Trophoblast cell (in vitro differentiated cells and primary cell): ENCODE measurements around the gene FSTL3.

Experiments
- DNase-seq, 2 donors: peaks; one replicate each; pipeline ENCODE4 v3.0.0-alpha.2; 2016
- H2AFZ ChIP-seq: 2 replicates; pipeline ENCODE4 v1.6.1; 2013; ENCODE audit warnings: low read length, moderate library complexity, mild to moderate bottlenecking; ENCODE audit not compliant: insufficient read depth, poor library complexity
- H2AK5ac ChIP-seq: 2 replicates; pipeline ENCODE4 v1.6.1; 2013; ENCODE audit warnings: mild to moderate bottlenecking, low read length
- H2BK120ac ChIP-seq: 2 replicates; pipeline ENCODE4 v1.6.1; 2013; ENCODE audit warnings: low read length, mild to moderate bottlenecking, moderate library complexity; ENCODE audit not compliant: insufficient read depth, poor library complexity
- H2BK12ac ChIP-seq: 2 replicates; pipeline ENCODE4 v1.6.1; 2013; ENCODE audit warnings: mild to moderate bottlenecking, low read length, moderate library complexity
- H2BK5ac ChIP-seq: 2 replicates; pipeline ENCODE4 v1.6.1; 2013; ENCODE audit warnings: low read length, low read depth, moderate library complexity, mild to moderate bottlenecking; ENCODE audit not compliant: poor library complexity
- H3K14ac ChIP-seq: 2 replicates; pipeline ENCODE4 v1.6.1; 2013; ENCODE audit warnings: mild to moderate bottlenecking, low read length
- H3K18ac ChIP-seq: 2 replicates; pipeline ENCODE4 v1.6.1; 2013; ENCODE audit warnings: mild to moderate bottlenecking, low read length
- H3K23ac ChIP-seq: 2 replicates; pipeline ENCODE4 v1.6.1; 2013; ENCODE audit warnings: low read length
- H3K27ac ChIP-seq: 2 replicates; pipeline ENCODE4 v1.5.1; 2013; ENCODE audit warnings: low read depth, mild to moderate bottlenecking, inconsistent platforms, low read length, moderate library complexity
- H3K27me3 ChIP-seq: 2 replicates; pipeline ENCODE4 v1.6.1; 2013; ENCODE audit warnings: inconsistent platforms, mild to moderate bottlenecking, low read length, moderate library complexity; ENCODE audit not compliant: insufficient read depth
- H3K36me3 ChIP-seq, 2 experiments: 1 replicate in 1 of 2; 2 replicates in 1 of 2; pipeline ENCODE4 v1.6.1; 2013; ENCODE audit warnings: low read length in 2 of 2, mild to moderate bottlenecking in 2 of 2, moderate library complexity in 1 of 2; ENCODE audit not compliant: insufficient read depth in 2 of 2, control insufficient read depth in 1 of 2
- H3K4ac ChIP-seq: 2 replicates; pipeline ENCODE4 v1.6.1; 2013; ENCODE audit warnings: low read depth, mild to moderate bottlenecking, low read length, moderate library complexity
- H3K4me1 ChIP-seq, 2 experiments: 1 replicate in 1 of 2; 2 replicates in 1 of 2; pipeline ENCODE4 v1.6.1; 2013; ENCODE audit warnings: low read length in 2 of 2, mild to moderate bottlenecking in 2 of 2, moderate library complexity in 1 of 2; ENCODE audit not compliant: insufficient read depth in 2 of 2, control insufficient read depth in 1 of 2
- H3K4me2 ChIP-seq: 2 replicates; pipeline ENCODE4 v1.6.1; 2013; ENCODE audit warnings: inconsistent platforms, mild to moderate bottlenecking, low read length, moderate library complexity
- H3K4me3 ChIP-seq: 2 replicates; pipeline ENCODE4 v1.5.1; 2013; ENCODE audit warnings: mild to moderate bottlenecking, low read depth, low read length, inconsistent platforms
- H3K79me1 ChIP-seq: one replicate; pipeline ENCODE4 v1.6.1; 2013; ENCODE audit warnings: low read length
- H3K79me2 ChIP-seq: 2 replicates; pipeline ENCODE4 v1.6.1; 2013; ENCODE audit warnings: low read length, mild to moderate bottlenecking; ENCODE audit not compliant: control insufficient read depth, insufficient read depth, poor library complexity
- H3K9ac ChIP-seq: 2 replicates; pipeline ENCODE4 v1.6.1; 2013; ENCODE audit warnings: mild to moderate bottlenecking, low read length
- H3K9me3 ChIP-seq: 2 replicates; pipeline ENCODE4 v1.6.1; 2013; ENCODE audit warnings: low read depth, mild to moderate bottlenecking, control low read depth, inconsistent platforms, low read length; ENCODE audit not compliant: insufficient read depth
- H4K12ac ChIP-seq: 2 replicates; pipeline ENCODE4 v1.6.1; 2013; ENCODE audit warnings: low read depth, mild to moderate bottlenecking, low read length, moderate library complexity
- H4K8ac ChIP-seq: 2 replicates; pipeline ENCODE4 v1.6.1; 2013; ENCODE audit warnings: low read depth, mild to moderate bottlenecking, low read length, moderate library complexity
- H4K91ac ChIP-seq: one replicate; pipeline ENCODE4 v1.6.1; 2013; ENCODE audit warnings: low read depth, mild to moderate bottlenecking, low read length, moderate library complexity
- WGBS: extraction: QIAGEN DNeasy Blood & Tissue Kit; methylation state at CpG from one replicate; pipeline ENCODE4 v1.1.7; 2013; ENCODE audit warnings: missing lambda C conversion rate; ENCODE audit not compliant: insufficient read length, insufficient coverage; ENCODE audit errors: extremely low coverage; 5-methylcytosine and 5-hydroxymethylcytosine counted together

The FSTL3 gene

GRCh38 chr19:658059-658839, 17.9 kb upstream of the FSTL3 start:
- Histone ChIP-seq H4K12ac (no peak overlapping the region), H3K79me1 (peaks cover 9% of the 10 kb centered on the region), H2AK5ac (no peak overlapping the region), H2BK120ac (no peak overlapping the region), H3K79me2 (peaks cover 66% of the 10 kb centered on the region), H3K36me3 (peaks cover 45 to 59% of the 10 kb centered on the region in 2 experiments), H3K4me3 (no peak overlapping the region), H3K9me3 (no peaks in the 10 kb centered on the region), H4K8ac (no peak overlapping the region), H3K27ac (no peak overlapping the region), H3K14ac (no peak overlapping the region), H3K4ac (peak overlapping the region; percentile 99), H3K4me2 (no peak overlapping the region), H3K4me1 (peaks cover 7 to 10% of the 10 kb centered on the region in 2 experiments), H2BK5ac (no peak overlapping the region), H3K23ac (no peak overlapping the region), H3K27me3 (no peaks in the 10 kb centered on the region), H3K18ac (no peak overlapping the region), H2BK12ac (no peak overlapping the region), H4K91ac (no peak overlapping the region), H2AFZ (no peak overlapping the region), H3K9ac (no peak overlapping the region)
- no peak for DNase-seq
- WGBS = no CpG with 5 or more reads among the region's 33 CpGs

GRCh38 chr19:658916-659839, 17.0 kb upstream of the FSTL3 start:
- peak overlapping the region; percentile 99 for H3K4ac ChIP-seq
- peaks cover 67% of the 10 kb centered on the region for H3K79me2 ChIP-seq
- no peak overlapping the region for H3K18ac ChIP-seq
- peak in 1 of 2 donors; percentile 42 for DNase-seq
- no peak overlapping the region for H3K14ac ChIP-seq
- H3K36me3 ChIP-seq = peaks cover 36 to 50% of the 10 kb centered on the region in 2 experiments
- no peak overlapping the region for H2AK5ac ChIP-seq
- H3K79me1 ChIP-seq = peaks cover 14% of the 10 kb centered on the region
- H3K4me3 ChIP-seq = no peak overlapping the region
- H3K4me1 ChIP-seq = peaks cover 11 to 15% of the 10 kb centered on the region in 2 experiments
- peak overlapping the region; percentile 13 for H2AFZ ChIP-seq
- no peak overlapping the region for H2BK120ac ChIP-seq
- H4K91ac ChIP-seq = no peak overlapping the region
- no peak overlapping the region for H3K27ac ChIP-seq
- H3K23ac ChIP-seq = no peak overlapping the region
- H3K9ac ChIP-seq = no peak overlapping the region
- no peak overlapping the region for H2BK12ac ChIP-seq
- H4K8ac ChIP-seq = no peak overlapping the region
- H3K4me2 ChIP-seq = no peak overlapping the region
- H4K12ac ChIP-seq = no peak overlapping the region
- H3K9me3 ChIP-seq = peaks cover 2% of the 10 kb centered on the region
- no peak overlapping the region for H2BK5ac ChIP-seq
- no peaks in the 10 kb centered on the region for H3K27me3 ChIP-seq
- no CpG with 5 or more reads among the region's 50 CpGs for WGBS

- H3K4ac ChIP-seq = peak overlapping the region; percentile 99
- H3K79me2 ChIP-seq = peaks cover 63% of the 10 kb centered on the region
- H4K12ac ChIP-seq = no peak overlapping the region
- H3K36me3 ChIP-seq = peaks cover 27 to 39% of the 10 kb centered on the region in 2 experiments
- H2BK5ac ChIP-seq = no peak overlapping the region
- H3K4me3 ChIP-seq = no peak overlapping the region
- peak in 1 of 2 donors; percentile 3 for DNase-seq
- H2BK12ac ChIP-seq = no peak overlapping the region
- H4K8ac ChIP-seq = no peak overlapping the region
- H3K9ac ChIP-seq = no peak overlapping the region
- no peak overlapping the region for H2BK120ac ChIP-seq
- H3K9me3 ChIP-seq = peaks cover 2% of the 10 kb centered on the region
- peaks cover 14% of the 10 kb centered on the region for H3K79me1 ChIP-seq
- no peak overlapping the region for H2AFZ ChIP-seq
- H3K18ac ChIP-seq = no peak overlapping the region
- no peak overlapping the region for H3K27ac ChIP-seq
- peaks cover 11 to 18% of the 10 kb centered on the region in 2 experiments for H3K4me1 ChIP-seq
- WGBS = no CpG with 5 or more reads among the region's 20 CpGs
- H3K4me2 ChIP-seq = peak overlapping the region; percentile 85
- no peak overlapping the region for H3K14ac ChIP-seq
- H3K23ac ChIP-seq = no peak overlapping the region
- H3K27me3 ChIP-seq = no peaks in the 10 kb centered on the region
- H4K91ac ChIP-seq = no peak overlapping the region
- no peak overlapping the region for H2AK5ac ChIP-seq
These were observed 15.3 kb upstream of the FSTL3 start for GRCh38 chr19:660793-661426.
